H1 (cell line): ENCODE results near the gene YIPF2.

Source experiments
- POLR2AphosphoS5 ChIP-seq: IDR thresholded peaks from 2 replicates; pipeline ENCODE4 v1.6.1; 2011; ENCODE audit warnings: low read depth, low read length
- RFX5 ChIP-seq: IDR thresholded peaks from 2 replicates; pipeline ENCODE4 v1.6.1; 2011; ENCODE audit warnings: low read depth, low read length, improper control_type of control experiment, borderline replicate concordance

DNA sequence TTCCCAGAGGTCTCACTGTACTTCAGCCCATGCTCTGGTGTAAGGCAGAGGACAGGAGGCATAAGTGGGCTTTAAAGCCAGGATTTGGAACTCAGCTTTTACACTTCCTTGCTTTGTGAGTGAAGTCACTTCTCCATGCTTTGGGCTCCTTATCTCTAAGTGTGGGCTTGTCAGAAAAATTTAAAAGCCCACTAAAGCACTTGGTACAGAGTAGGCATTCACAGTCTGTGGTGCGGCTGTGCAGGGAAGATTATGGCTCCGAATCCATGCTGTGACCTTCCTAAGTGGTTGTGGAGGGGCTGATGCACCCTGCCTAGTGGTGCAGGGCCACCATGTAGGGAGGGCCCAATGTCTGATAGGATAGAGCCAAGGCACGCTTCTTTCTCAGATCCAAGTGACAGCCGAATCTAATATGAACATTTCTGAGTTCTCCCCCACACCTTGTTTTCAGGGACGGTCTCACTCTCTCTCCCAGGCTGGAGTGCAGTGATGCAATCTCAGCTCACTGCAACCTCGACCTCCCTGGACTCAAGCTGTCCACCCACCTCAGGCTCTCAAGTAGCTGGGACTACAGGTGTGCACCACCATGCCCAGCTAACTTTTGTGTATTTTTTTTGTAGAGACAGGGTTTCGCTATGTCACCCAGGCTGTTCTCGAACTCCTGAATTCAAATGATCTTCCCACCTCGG, 7.1 kb upstream of the YIPF2 start:
- TF ChIP-seq RFX5 (no peak), POLR2AphosphoS5 (no peak)
